ENCODE results near the gene IGLL1. TPM values are rescaled to one million over a fixed set of nuclear protein-coding genes. Genes with fewer than 3 reads are reported as not detected.

Gene IGLL1
- total and polyA plus RNA-seq, 2 experiments from 2014 or later = not detected

GRCh38 chr22:23580576-23581259 is 628 bp upstream of the IGLL1 start:
- in situ Hi-C loops (cut with MboI) = no loop called here
- H3K9me2 ChIP-seq (ENCODE audit: insufficient read depth) = no peaks in the 10 kb centered on the region
- WGBS, 2 experiments (ENCODE audit: low coverage in 1 of 2, low lambda C conversion rate in 2 of 2, missing lambda C conversion rate in 2 of 2) = 44 to 47% methylated on average over 11 of the region's 11 CpGs
- no peak overlapping the region for H3K9ac ChIP-seq
- H3K4me3 ChIP-seq = no peak overlapping the region
- H3F3A ChIP-seq (ENCODE audit: insufficient read depth) = no peaks in the 10 kb centered on the region
- H3K27me3 ChIP-seq (replicated peaks; ENCODE audit: insufficient read depth) = 0 out of 2 replicates have a peak, but pooled peaks cover 9% of the 10 kb centered on the region
- H3K79me2 ChIP-seq (ENCODE audit: insufficient read depth) = no peaks in the 10 kb centered on the region
- DNase-seq = no peak
- H2AFZ ChIP-seq = no peak overlapping the region
- H3K36me3 ChIP-seq (ENCODE audit: low read depth) = no peaks in the 10 kb centered on the region
- H3K9me3 ChIP-seq (ENCODE audit: low read depth) = no peaks in the 10 kb centered on the region
- no peaks in the 10 kb centered on the region for H4K20me1 ChIP-seq (ENCODE audit: insufficient read depth)
- H3K27ac ChIP-seq = no peak overlapping the region
- TF ChIP-seq EZH2 (IDR thresholded peaks at IDR 0.05; ENCODE audit: insufficient read depth, poor library complexity, severe bottlenecking) (no peak), EZH2phosphoT487 (IDR thresholded peaks at IDR 0.05; ENCODE audit: insufficient read depth, low read depth) (no peak)
- H3K4me2 ChIP-seq (ENCODE audit: unreplicated experiment) = no peak overlapping the region
- H3K4me1 ChIP-seq (ENCODE audit: insufficient read depth) = no peaks in the 10 kb centered on the region

DNA sequence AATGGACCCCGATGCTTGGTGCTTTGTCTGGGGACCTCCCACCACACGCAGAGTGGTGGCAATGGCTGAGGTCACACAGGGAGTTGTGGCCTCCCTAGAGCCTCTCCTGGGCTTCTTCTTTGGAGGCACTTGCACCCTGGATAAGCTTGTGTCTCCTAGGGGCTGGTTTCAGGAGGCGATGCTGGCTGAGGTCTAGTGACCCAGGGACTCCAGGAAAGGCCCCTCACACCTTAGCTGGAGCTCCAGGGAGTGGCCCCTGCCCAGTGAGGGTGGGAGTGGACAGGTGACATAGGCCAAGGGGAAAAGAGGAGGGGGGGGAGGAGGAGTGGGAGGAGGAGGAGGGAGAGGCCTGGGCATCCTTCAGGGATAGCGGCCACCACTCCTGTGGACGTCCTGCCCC is 810 bp downstream of the IGLL1 start:
- Histone ChIP-seq H3K4me3 (no peak overlapping the region), H3K36me3 (ENCODE audit: low read depth) (no peaks in the 10 kb centered on the region), H3K9me3 (ENCODE audit: low read depth) (no peaks in the 10 kb centered on the region), H3K27me3 (replicated peaks; ENCODE audit: insufficient read depth) (0 out of 2 replicates have a peak, but pooled peaks cover 9% of the 10 kb centered on the region), H2AFZ (no peak overlapping the region), H3K4me2 (ENCODE audit: unreplicated experiment) (no peak overlapping the region), H3K9me2 (ENCODE audit: insufficient read depth) (no peaks in the 10 kb centered on the region), H3K9ac (no peak overlapping the region), H3F3A (ENCODE audit: insufficient read depth) (no peaks in the 10 kb centered on the region), H4K20me1 (ENCODE audit: insufficient read depth) (no peaks in the 10 kb centered on the region), H3K79me2 (ENCODE audit: insufficient read depth) (no peaks in the 10 kb centered on the region), H3K4me1 (ENCODE audit: insufficient read depth) (no peaks in the 10 kb centered on the region), H3K27ac (no peak overlapping the region)
- WGBS, 2 experiments (ENCODE audit: low coverage in 1 of 2, low lambda C conversion rate in 2 of 2, missing lambda C conversion rate in 2 of 2) = 64% methylated on average over 5 of the region's 5 CpGs
- in situ Hi-C loops (cut with MboI) = no loop called here
- TF ChIP-seq EZH2phosphoT487 (IDR thresholded peaks at IDR 0.05; ENCODE audit: insufficient read depth, low read depth) (no peak), EZH2 (IDR thresholded peaks at IDR 0.05; ENCODE audit: insufficient read depth, poor library complexity, severe bottlenecking) (no peak)
- DNase-seq = no peak

DNA sequence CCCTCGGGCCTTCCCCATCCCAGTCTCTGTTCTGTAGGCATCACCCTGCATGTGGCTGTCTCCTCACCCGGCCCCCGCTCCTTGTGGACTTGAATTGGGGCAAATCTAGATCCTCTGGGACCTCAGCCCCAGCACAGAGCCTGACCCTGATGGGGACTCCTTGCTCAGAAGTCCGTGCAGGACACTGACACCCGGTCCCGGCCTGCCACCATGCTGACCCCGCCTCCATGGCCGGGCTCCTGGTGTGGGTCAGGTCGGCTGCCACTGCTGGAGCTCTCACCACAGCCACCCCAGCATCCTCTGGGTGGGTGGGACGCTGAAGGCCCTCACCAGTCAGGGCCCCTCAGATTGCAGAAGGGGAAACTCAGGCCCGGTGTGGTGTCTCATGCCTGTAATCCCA is 1.8 kb downstream of the IGLL1 start:
- Histone ChIP-seq H3K9ac (no peak overlapping the region), H4K20me1 (ENCODE audit: insufficient read depth) (no peaks in the 10 kb centered on the region), H3K4me3 (no peak overlapping the region), H2AFZ (no peak overlapping the region), H3K4me2 (ENCODE audit: unreplicated experiment) (no peak overlapping the region), H3K9me2 (ENCODE audit: insufficient read depth) (no peaks in the 10 kb centered on the region), H3F3A (ENCODE audit: insufficient read depth) (no peaks in the 10 kb centered on the region), H3K9me3 (ENCODE audit: low read depth) (no peaks in the 10 kb centered on the region), H3K27me3 (replicated peaks; ENCODE audit: insufficient read depth) (0 out of 2 replicates have a peak, but pooled peaks cover 9% of the 10 kb centered on the region), H3K27ac (no peak overlapping the region), H3K36me3 (ENCODE audit: low read depth) (no peaks in the 10 kb centered on the region), H3K4me1 (ENCODE audit: insufficient read depth) (no peaks in the 10 kb centered on the region), H3K79me2 (ENCODE audit: insufficient read depth) (no peaks in the 10 kb centered on the region)
- 34 to 39% methylated on average over 11 of the region's 11 CpGs for WGBS, 2 experiments (ENCODE audit: low coverage in 1 of 2, low lambda C conversion rate in 2 of 2, missing lambda C conversion rate in 2 of 2)
- DNase-seq = no peak
- in situ Hi-C loops (cut with MboI) = no loop called here
- TF ChIP-seq EZH2 (IDR thresholded peaks at IDR 0.05; ENCODE audit: insufficient read depth, poor library complexity, severe bottlenecking) = no peak
- no peak for TF ChIP-seq EZH2phosphoT487 (IDR thresholded peaks at IDR 0.05; ENCODE audit: insufficient read depth, low read depth)

DNA sequence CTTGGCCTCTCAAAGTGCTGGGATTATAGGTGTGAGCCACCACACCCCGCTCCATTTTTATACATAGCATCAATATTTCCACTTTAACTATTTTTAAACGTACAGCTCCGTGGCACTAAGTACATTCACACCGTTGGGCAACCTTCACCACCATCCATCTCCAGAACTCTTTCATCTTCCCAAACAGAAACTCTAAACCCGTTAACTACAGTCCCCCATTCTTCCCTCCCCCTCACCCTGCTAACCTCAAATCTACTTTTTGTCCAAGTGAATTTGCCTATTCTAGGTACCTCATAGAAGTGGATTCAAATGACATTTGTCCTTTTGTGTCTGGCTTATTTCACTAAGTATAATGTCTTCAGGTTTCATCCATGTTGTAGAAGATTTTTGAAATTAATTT is 3.4 kb downstream of the IGLL1 start:
- DNase-seq = no peak
- no peak for TF ChIP-seq EZH2phosphoT487 (IDR thresholded peaks at IDR 0.05; ENCODE audit: insufficient read depth, low read depth)
- no peak for TF ChIP-seq EZH2 (IDR thresholded peaks at IDR 0.05; ENCODE audit: insufficient read depth, poor library complexity, severe bottlenecking)
- 54 to 60% methylated on average over 5 of the region's 5 CpGs for WGBS, 2 experiments (ENCODE audit: low coverage in 1 of 2, low lambda C conversion rate in 2 of 2, missing lambda C conversion rate in 2 of 2)
- Histone ChIP-seq H3K4me1 (ENCODE audit: insufficient read depth) (no peaks in the 10 kb centered on the region), H3K9me3 (ENCODE audit: low read depth) (no peaks in the 10 kb centered on the region), H3K9ac (no peak overlapping the region), H3K4me2 (ENCODE audit: unreplicated experiment) (no peak overlapping the region), H3K27me3 (replicated peaks; ENCODE audit: insufficient read depth) (0 out of 2 replicates have a peak, but pooled peaks cover 9% of the 10 kb centered on the region), H4K20me1 (ENCODE audit: insufficient read depth) (no peaks in the 10 kb centered on the region), H3K27ac (no peak overlapping the region), H2AFZ (no peak overlapping the region), H3K36me3 (ENCODE audit: low read depth) (no peaks in the 10 kb centered on the region), H3K9me2 (ENCODE audit: insufficient read depth) (no peaks in the 10 kb centered on the region), H3F3A (ENCODE audit: insufficient read depth) (no peaks in the 10 kb centered on the region), H3K79me2 (ENCODE audit: insufficient read depth) (no peaks in the 10 kb centered on the region), H3K4me3 (no peak overlapping the region)
- in situ Hi-C loops (cut with MboI) = no loop called here

Measured in GM23248 (cell line).